KMS-11 (cell line): ENCODE measurements around the gene LPCAT3.

Experiments used
- H2AFZ ChIP-seq: fragments of 200-600 bp; sonication (generic); 2 replicates; pipeline ENCODE4 v1.6.1; 2016; ENCODE audit warnings: antibody characterized with exemption, mixed run types, low read depth
- H3K27ac ChIP-seq: fragments of 200-600 bp; sonication (generic); 2 replicates; pipeline ENCODE4 v1.6.1; 2016; ENCODE audit warnings: mild to moderate bottlenecking, mixed run types
- H3K27me3 ChIP-seq: fragments of 200-600 bp; sonication (generic); 2 replicates; pipeline ENCODE4 v1.6.1; 2017; ENCODE audit warnings: mild to moderate bottlenecking, low read depth, mixed run types, moderate library complexity; ENCODE audit not compliant: insufficient read depth
- H3K36me3 ChIP-seq: fragments of 200-600 bp; sonication (generic); 2 replicates; pipeline ENCODE4 v1.6.1; 2017; ENCODE audit warnings: mild to moderate bottlenecking, mixed run types; ENCODE audit not compliant: insufficient read depth
- H3K4me1 ChIP-seq: fragments of 200-600 bp; sonication (generic); 2 replicates; pipeline ENCODE4 v1.6.1; 2016; ENCODE audit warnings: mild to moderate bottlenecking, low read depth, mixed run types; ENCODE audit not compliant: poor library complexity, severe bottlenecking
- H3K4me2 ChIP-seq: fragments of 200-600 bp; sonication (generic); 2 replicates; pipeline ENCODE4 v1.7.0; 2016; ENCODE audit warnings: mild to moderate bottlenecking, mixed run types
- H3K4me3 ChIP-seq: fragments of 200-600 bp; sonication (generic); IDR thresholded peaks from 2 replicates; pipeline ENCODE4 v1.6.1; 2017; ENCODE audit warnings: low read depth, low read length, mixed read lengths; ENCODE audit not compliant: insufficient read depth
- H3K79me2 ChIP-seq: fragments of 200-600 bp; sonication (generic); 2 replicates; pipeline ENCODE4 v1.6.1; 2016; ENCODE audit warnings: low read depth, mixed run types; ENCODE audit not compliant: insufficient read depth
- H3K9ac ChIP-seq: fragments of 200-600 bp; sonication (generic); 2 replicates; pipeline ENCODE4 v1.6.1; 2016; ENCODE audit warnings: mild to moderate bottlenecking, mixed run types
- H4K20me1 ChIP-seq: fragments of 200-600 bp; sonication (generic); 2 replicates; pipeline ENCODE4 v1.6.1; 2016; ENCODE audit warnings: mild to moderate bottlenecking, mixed run types; ENCODE audit not compliant: insufficient read depth
- CTCF ChIP-seq: fragments of 200-600 bp; sonication (generic); conservative IDR thresholded peaks from 2 replicates; pipeline ENCODE4 v1.6.1; 2017; ENCODE audit warnings: low read depth, mild to moderate bottlenecking, antibody characterized with exemption, low read length, moderate library complexity, mixed read lengths

Gene LPCAT3

GRCh38 chr12:7019043-7019569 is 830 bp upstream of the LPCAT3 start:
- Histone ChIP-seq H3K27ac (no peak overlapping the region), H4K20me1 (no peaks in the 10 kb centered on the region), H3K36me3 (no peaks in the 10 kb centered on the region), H3K4me3 (no peak overlapping the region), H3K4me1 (peaks cover 22% of the 10 kb centered on the region), H3K27me3 (no peaks in the 10 kb centered on the region), H3K79me2 (no peaks in the 10 kb centered on the region; the same call in 1 of the 2 replicates), H3K4me2 (peak overlapping the region; percentile 68), H2AFZ (peak overlapping the region; percentile 82; the same call in 1 of the 2 replicates), H3K9ac (peak overlapping the region; percentile 51; the same call in 1 of the 2 replicates)
- no peak for TF ChIP-seq CTCF

DNA sequence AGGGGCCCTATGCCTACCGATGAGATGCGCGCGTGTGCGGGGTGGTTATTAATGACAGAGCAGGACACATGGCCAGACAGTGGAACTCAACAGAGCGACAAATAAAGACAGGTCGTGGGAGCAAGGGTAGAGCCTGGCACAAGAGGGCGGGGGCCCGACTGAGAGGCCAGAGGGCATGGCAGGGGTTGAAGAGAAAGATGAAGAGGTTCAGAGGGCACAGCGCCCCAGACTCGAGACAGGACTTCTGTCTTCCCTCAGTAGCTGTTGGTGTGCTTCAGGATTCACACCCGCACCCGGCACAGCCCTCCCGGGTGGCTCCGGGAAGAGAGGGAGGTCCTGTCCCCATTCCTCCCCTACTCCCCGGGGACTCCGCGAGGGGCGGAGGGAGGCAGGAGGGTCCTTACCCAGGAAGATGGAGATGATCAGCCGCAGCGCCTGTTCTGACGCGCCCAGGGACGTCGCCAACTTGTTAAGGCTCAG is 366 bp downstream of the LPCAT3 start:
- no peaks in the 10 kb centered on the region for H4K20me1 ChIP-seq
- no peak for TF ChIP-seq CTCF

DNA sequence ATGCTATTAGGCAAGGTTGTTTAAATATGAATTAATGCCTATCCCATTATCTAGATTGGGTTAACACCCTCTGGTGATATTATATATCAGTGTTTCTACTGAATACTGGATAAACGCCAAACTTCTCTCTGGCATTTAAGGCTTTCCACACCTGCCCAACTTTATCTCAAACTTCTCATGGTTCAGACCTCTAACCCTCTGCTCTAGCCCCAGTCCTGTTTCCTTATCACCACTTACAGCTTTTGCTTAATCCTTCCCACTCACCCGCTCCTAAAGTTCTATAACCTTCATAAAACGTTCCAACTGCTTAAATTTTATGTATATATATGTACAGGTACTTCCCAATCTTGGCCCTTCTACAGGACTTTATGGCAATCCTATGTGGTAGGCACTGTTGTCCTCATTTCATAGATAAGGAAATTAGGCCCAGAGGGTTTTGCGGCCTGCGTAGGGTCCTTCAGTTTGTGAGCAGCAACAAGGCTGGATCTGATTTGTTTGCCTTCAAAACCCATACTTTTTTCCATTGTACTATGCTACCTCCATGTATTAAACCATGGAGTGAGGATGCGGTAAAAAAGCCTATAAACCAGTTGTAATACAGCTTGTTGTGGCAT is 1.2 kb downstream of the LPCAT3 start:
- Histone ChIP-seq H3K4me2 (peak overlapping the region; percentile 43), H3K4me1 (peaks cover 22% of the 10 kb centered on the region), H2AFZ (no peak overlapping the region), H4K20me1 (no peaks in the 10 kb centered on the region), H3K4me3 (no peak overlapping the region), H3K27ac (no peak overlapping the region), H3K36me3 (no peaks in the 10 kb centered on the region), H3K27me3 (no peaks in the 10 kb centered on the region), H3K79me2 (no peaks in the 10 kb centered on the region; the same call in 1 of the 2 replicates), H3K9ac (no peak overlapping the region)
- no peak for TF ChIP-seq CTCF

More for the DNA sequence above, 366 bp downstream of the LPCAT3 start:
- Histone ChIP-seq H3K79me2 (no peaks in the 10 kb centered on the region; the same call in 1 of the 2 replicates), H3K4me2 (peak overlapping the region; percentile 43), H3K9ac (peak overlapping the region; percentile 51), H3K36me3 (no peaks in the 10 kb centered on the region), H3K4me3 (no peak overlapping the region), H3K27ac (peak overlapping the region; percentile 60; the same call in 1 of the 2 replicates), H3K4me1 (peaks cover 22% of the 10 kb centered on the region), H3K27me3 (no peaks in the 10 kb centered on the region), H2AFZ (peak overlapping the region; percentile 82)

GRCh38 chr12:7015555-7016370 is 2.5 kb downstream of the LPCAT3 start:
- H3K27me3 ChIP-seq, result no peaks in the 10 kb centered on the region
- peaks cover 22% of the 10 kb centered on the region for H3K4me1 ChIP-seq
- no peak overlapping the region for H3K9ac ChIP-seq
- no peak overlapping the region for H3K27ac ChIP-seq
- TF ChIP-seq CTCF, result no peak
- no peak overlapping the region for H2AFZ ChIP-seq
- no peak overlapping the region for H3K4me2 ChIP-seq
- H3K79me2 ChIP-seq, result no peaks in the 10 kb centered on the region; the same call in 1 of the 2 replicates
- no peaks in the 10 kb centered on the region for H4K20me1 ChIP-seq
- H3K36me3 ChIP-seq, result no peaks in the 10 kb centered on the region
- H3K4me3 ChIP-seq, result no peak overlapping the region
